HL-60/S4 treated with retinoic acid at 250 ng/mL for 4 days and 3 days (cell line): ENCODE results near the gene RUNDC3A.
"Not testable (repeated sequence)": the region's sequence is repeated elsewhere in the genome, so short reads cannot be mapped to it uniquely, and the experiment has no call there.

Source experiments
- in situ Hi-C: fragments of 300-500 bp; cut with MboI; formaldehyde crosslinking; loops from 2 replicates; pipeline ENCODE4 v1.7.0; 2022; ENCODE audit warnings: low sequenced_read_pairs

The RUNDC3A gene

GRCh38 chr17:44356241-44356640 lies 47.8 kb downstream of the RUNDC3A start:
- in situ Hi-C loops = no loop called here

- in situ Hi-C loops = no loop called here
These were observed 49.7 kb downstream of the RUNDC3A start for GRCh38 chr17:44358066-44358465.

GRCh38 chr17:44359006-44359405 lies 50.6 kb downstream of the RUNDC3A start:
- in situ Hi-C loops = no loop called here

- in situ Hi-C loops = no loop called here
These were observed 51.2 kb downstream of the RUNDC3A start for GRCh38 chr17:44359458-44360143.

GRCh38 chr17:44360144-44360533 lies 51.7 kb downstream of the RUNDC3A start:
- in situ Hi-C loops = no loop called here

GRCh38 chr17:44360826-44361225 lies 52.4 kb downstream of the RUNDC3A start:
- in situ Hi-C loops = no loop called here

- in situ Hi-C loops = no loop called here
These were observed 53.2 kb downstream of the RUNDC3A start for GRCh38 chr17:44361292-44362260.

GRCh38 chr17:44362459-44362948 lies 54.1 kb downstream of the RUNDC3A start:
- in situ Hi-C loops = no loop called here

GRCh38 chr17:44362949-44363612 lies 54.7 kb downstream of the RUNDC3A start:
- in situ Hi-C loops = no loop called here

- in situ Hi-C loops = no loop called here
These were observed 55.3 kb downstream of the RUNDC3A start, which contains the start of gene FAM171A2 for GRCh38 chr17:44363613-44364159. TSS of gene FAM171A2 (minus strand) at chr17:44363853. CDS start at chr17:44363714, 139 bp downstream.

- in situ Hi-C loops = not testable (repeated sequence)
These were observed 56.6 kb downstream of the RUNDC3A start for GRCh38 chr17:44365051-44365450.

- in situ Hi-C loops = no loop called here
These were observed 59.0 kb downstream of the RUNDC3A start for GRCh38 chr17:44367231-44367979.
